ENCODE results near the gene DAB1. TPM values are rescaled to one million over a fixed set of nuclear protein-coding genes. Genes with fewer than 3 reads are reported as not detected.

Gene DAB1
- total and polyA plus RNA-seq, 10 of the 15 experiments (the other 5 are each of a cell fraction or from before 2014, with no cell fraction given): 0.02 to 0.10 (median 0.03) TPM; not detected in 5

GRCh38 chr1:57131701-57132394 is 292.0 kb downstream of the DAB1 start:
- Histone ChIP-seq H2AFZ (ENCODE audit: control insufficient read depth, low read depth, low read length) (no peak overlapping the region), H3K27me3 (replicated peaks in 1 of 2; ENCODE audit: control insufficient read depth in 2 of 2, insufficient read depth in 2 of 2, low read length in 1 of 2) (peaks cover 0 to 3% of the 10 kb centered on the region in 2 experiments; a peak in 1 of 4 replicates), H3K27ac (ENCODE audit: control insufficient read depth, insufficient read depth) (no peak overlapping the region), H3K9ac (ENCODE audit: control insufficient read depth, insufficient read depth, low read length) (no peak overlapping the region), H3K9me3 (replicated peaks; ENCODE audit: control insufficient read depth, insufficient read depth, low read length) (no peaks in the 10 kb centered on the region), H3K4me3 (no peak overlapping the region), H3K4me1 (ENCODE audit: control insufficient read depth, insufficient read depth, low read length) (no peaks in the 10 kb centered on the region), H4K20me1 (ENCODE audit: control insufficient read depth, insufficient read depth) (no peaks in the 10 kb centered on the region), H3K36me3 (ENCODE audit: control insufficient read depth in 2 of 2, insufficient read depth in 2 of 2, low read length in 1 of 2) (no peaks in the 10 kb centered on the region), H3K4me2 (ENCODE audit: control insufficient read depth, insufficient read depth) (no peak overlapping the region), H3K79me2 (ENCODE audit: control insufficient read depth, insufficient read depth, low read length) (no peaks in the 10 kb centered on the region)
- no peak for FAIRE-seq
- SMC1A ChIA-PET (ENCODE audit: uncharacterized antibody, unreplicated experiment): interaction anchor here (1.0 kb wide), 1 partner anchor 9 kb away, joined by 4 read pairs; no protein-coding TSS in a partner anchor
- TF ChIP-seq BCL11A (IDR thresholded peaks at IDR 0.05; ENCODE audit: low read depth, low read length): no peak
- no peak for TF ChIP-seq FOXM1 (IDR thresholded peaks at IDR 0.05; ENCODE audit: low read depth, low read length)
- TF ChIP-seq E4F1 (IDR thresholded peaks at IDR 0.05; ENCODE audit: borderline replicate concordance, partially characterized antibody): no peak
- TF ChIP-seq EP300 (IDR thresholded peaks at IDR 0.05; ENCODE audit: borderline replicate concordance in 1 of 2, control insufficient read depth in 1 of 2, low read depth in 2 of 2, low read length in 2 of 2): no peak
- CTCF ChIA-PET: no interaction called here
- ATAC-seq: peak; percentile 29; the same call in 1 of the 3 replicates
- POLR2A ChIA-PET: no interaction called here
- no TSS peak for BruUV-seq (replicated peaks)
- intact Hi-C loops (cut with micrococcal nuclease; ENCODE audit: unreplicated experiment) (no loop called here), in situ Hi-C loops (cut with MboI) (no loop called here)
- 9% methylated on average over 3 of the region's 3 CpGs for WGBS (ENCODE audit: insufficient coverage, insufficient replicate concordance, low lambda C conversion rate, missing lambda C conversion rate)
- RAD21 ChIA-PET (ENCODE audit: unreplicated experiment): no interaction called here
- DNase-seq (ENCODE audit: low read depth, low spot score): no peak
